CD4-positive, alpha-beta T cell treated with Interleukin-15 for 1 hour (primary cell): ENCODE measurements around the gene CACTIN.
"Not testable (repeated sequence)": the region's sequence is repeated elsewhere in the genome, so short reads cannot be mapped to it uniquely, and the experiment has no call there.

Source experiments
- DNase-seq: peaks from one replicate; pipeline ENCODE4 v3.0.0-alpha.2; 2020

CACTIN gene

GRCh38 chr19:3585301-3586126 lies 41.1 kb downstream of the CACTIN start, which contains the start of gene GIPC3:
Gene GIPC3 (plus strand): TSS chr19:3585478. CDS start chr19:3585598, 120 bp downstream.
- DNase-seq: no peak

- DNase-seq: not testable (repeated sequence)
Measured at GRCh38 chr19:3584036-3584802, 42.4 kb downstream of the CACTIN start.

- DNase-seq: not testable (repeated sequence)
Measured at GRCh38 chr19:3581792-3582191, 44.8 kb downstream of the CACTIN start.

GRCh38 chr19:3580156-3580934 lies 46.2 kb downstream of the CACTIN start:
- no peak for DNase-seq

GRCh38 chr19:3578390-3578789 lies 48.2 kb downstream of the CACTIN start:
- DNase-seq: no peak

GRCh38 chr19:3577723-3578344 lies 48.8 kb downstream of the CACTIN start:
- no peak for DNase-seq

- no peak for DNase-seq
Measured at GRCh38 chr19:3576696-3577443, 49.7 kb downstream of the CACTIN start.

GRCh38 chr19:3575949-3576673 lies 50.5 kb downstream of the CACTIN start:
- DNase-seq: no peak

- no peak for DNase-seq
Measured at GRCh38 chr19:3575260-3575741, 51.3 kb downstream of the CACTIN start.

- peak; percentile 93 for DNase-seq
Measured at GRCh38 chr19:3573858-3574637, 52.5 kb downstream of the CACTIN start.

- no peak for DNase-seq
Measured at GRCh38 chr19:3573162-3573857, 53.3 kb downstream of the CACTIN start.

- no peak for DNase-seq
Measured at GRCh38 chr19:3572855-3573161, 53.8 kb downstream of the CACTIN start, which contains the start of gene HMG20B. Gene HMG20B (plus strand): TSS chr19:3572944. CDS start chr19:3573310, 366 bp downstream.

GRCh38 chr19:3572132-3572854 lies 54.3 kb downstream of the CACTIN start:
- DNase-seq: peak; percentile 100

- DNase-seq: no peak
Measured at GRCh38 chr19:3570606-3571011, 56.0 kb downstream of the CACTIN start.

GRCh38 chr19:3570042-3570441 lies 56.5 kb downstream of the CACTIN start:
- DNase-seq: not testable (repeated sequence)

GRCh38 chr19:3565139-3565538 lies 61.5 kb downstream of the CACTIN start:
- DNase-seq: no peak

GRCh38 chr19:3563709-3564524 lies 62.7 kb downstream of the CACTIN start:
- DNase-seq: no peak
